DOHH2 (cell line): ENCODE measurements around the gene GPC4.

Source experiments
- H3F3A ChIP-seq: fragments of 200-600 bp; sonication (generic), shearing (Covaris generic); 2 replicates; pipeline ENCODE4 v1.6.0; 2016; ENCODE audit warnings: antibody characterized with exemption, mild to moderate bottlenecking; ENCODE audit not compliant: control insufficient read depth, insufficient read depth
- H3K27ac ChIP-seq: fragments of 200-600 bp; sonication (generic); 2 replicates; pipeline ENCODE4 v1.5.1; 2014; ENCODE audit warnings: low read depth, mild to moderate bottlenecking, low read length, moderate library complexity
- H3K27me3 ChIP-seq: fragments of 200-600 bp; sonication (generic); 2 replicates; pipeline ENCODE4 v1.6.1; 2014; ENCODE audit warnings: mild to moderate bottlenecking, low read length, mixed read lengths; ENCODE audit not compliant: control insufficient read depth
- H3K36me3 ChIP-seq: fragments of 200-600 bp; sonication (generic); 2 replicates; pipeline ENCODE4 v1.6.1; 2014; ENCODE audit warnings: mild to moderate bottlenecking, low read length, moderate library complexity, mixed read lengths; ENCODE audit not compliant: control insufficient read depth
- H3K4me1 ChIP-seq: fragments of 200-600 bp; sonication (generic); 2 replicates; pipeline ENCODE4 v1.6.1; 2014; ENCODE audit warnings: mild to moderate bottlenecking, low read length, mixed read lengths; ENCODE audit not compliant: control insufficient read depth
- H3K4me2 ChIP-seq: fragments of 200-600 bp; sonication (generic); 2 replicates; pipeline ENCODE4 v1.6.0; 2014; ENCODE audit warnings: mild to moderate bottlenecking, low read length, moderate library complexity
- H3K4me3 ChIP-seq: fragments of 200-600 bp; sonication (generic); 2 replicates; pipeline ENCODE4 v1.5.1; 2014; ENCODE audit warnings: mild to moderate bottlenecking, low read length, mixed read lengths
- H3K79me2 ChIP-seq: fragments of 200-600 bp; sonication (generic); 2 replicates; pipeline ENCODE4 v1.6.1; 2014; ENCODE audit warnings: mild to moderate bottlenecking, low read length, mixed read lengths; ENCODE audit not compliant: control insufficient read depth
- H3K9me2 ChIP-seq: fragments of 200-600 bp; sonication (generic); replicated peaks from 2 replicates; pipeline ENCODE4 v1.6.1; 2014; ENCODE audit warnings: mild to moderate bottlenecking, low read length, mixed read lengths; ENCODE audit not compliant: control insufficient read depth
- H3K9me3 ChIP-seq: fragments of 200-600 bp; sonication (generic); 2 replicates; pipeline ENCODE4 v1.6.1; 2014; ENCODE audit warnings: antibody characterized with exemption, low read length, mixed read lengths; ENCODE audit not compliant: control insufficient read depth, insufficient read depth
- H4K20me1 ChIP-seq: fragments of 200-600 bp; sonication (generic); 2 replicates; pipeline ENCODE4 v1.6.0; 2014; ENCODE audit warnings: low read depth, mild to moderate bottlenecking, antibody characterized with exemption, low read length, moderate library complexity; ENCODE audit not compliant: control insufficient read depth, insufficient read depth
- CTCF ChIP-seq: fragments of 200-600 bp; sonication (generic); IDR thresholded peaks from one replicate; pipeline ENCODE4 v1.5.1; 2014; ENCODE audit warnings: antibody characterized with exemption, mild to moderate bottlenecking, low read depth, low read length; ENCODE audit not compliant: poor library complexity, severe bottlenecking
- EZH2phosphoT487 ChIP-seq: fragments of 200-600 bp; sonication (generic); IDR thresholded peaks from 2 replicates; pipeline ENCODE4 v1.6.1; 2017; ENCODE audit warnings: borderline replicate concordance, mild to moderate bottlenecking, antibody characterized with exemption, low read length, moderate library complexity, mixed read lengths

GPC4 gene

GRCh38 chrX:133269168-133269567 is 146.1 kb downstream of the GPC4 start:
- no peaks in the 10 kb centered on the region for H3K9me2 ChIP-seq
- TF ChIP-seq EZH2phosphoT487 (no peak), CTCF (no peak)
- no peaks in the 10 kb centered on the region for H3K27me3 ChIP-seq
- H3K9me3 ChIP-seq = no peaks in the 10 kb centered on the region
- H3K79me2 ChIP-seq = no peaks in the 10 kb centered on the region
- no peaks in the 10 kb centered on the region for H3F3A ChIP-seq
- H3K27ac ChIP-seq = no peak overlapping the region
- no peak overlapping the region for H3K4me2 ChIP-seq
- no peak overlapping the region for H3K4me3 ChIP-seq
- no peaks in the 10 kb centered on the region for H3K36me3 ChIP-seq
- no peaks in the 10 kb centered on the region for H4K20me1 ChIP-seq
- H3K4me1 ChIP-seq = peaks cover 3% of the 10 kb centered on the region; the same call in 1 of the 2 replicates

GRCh38 chrX:133267621-133268020 is 147.7 kb downstream of the GPC4 start:
- Histone ChIP-seq H3K27me3 (no peaks in the 10 kb centered on the region), H3K4me2 (no peak overlapping the region), H3K4me1 (peaks cover 3% of the 10 kb centered on the region; the same call in 1 of the 2 replicates), H3K27ac (no peak overlapping the region), H3F3A (no peaks in the 10 kb centered on the region), H3K36me3 (no peaks in the 10 kb centered on the region), H3K9me3 (no peaks in the 10 kb centered on the region), H3K9me2 (no peaks in the 10 kb centered on the region), H3K4me3 (no peak overlapping the region), H4K20me1 (no peaks in the 10 kb centered on the region), H3K79me2 (no peaks in the 10 kb centered on the region)
- TF ChIP-seq EZH2phosphoT487 (no peak), CTCF (no peak)

GRCh38 chrX:133265331-133265730 is 150.0 kb downstream of the GPC4 start:
- Histone ChIP-seq H3K36me3 (no peaks in the 10 kb centered on the region), H3K79me2 (no peaks in the 10 kb centered on the region), H4K20me1 (no peaks in the 10 kb centered on the region), H3K27me3 (no peaks in the 10 kb centered on the region), H3K9me3 (no peaks in the 10 kb centered on the region), H3K4me3 (no peak overlapping the region), H3F3A (no peaks in the 10 kb centered on the region), H3K27ac (no peak overlapping the region), H3K9me2 (no peaks in the 10 kb centered on the region), H3K4me1 (peaks cover 3% of the 10 kb centered on the region; the same call in 1 of the 2 replicates), H3K4me2 (no peak overlapping the region)
- no peak for TF ChIP-seq CTCF
- TF ChIP-seq EZH2phosphoT487 = no peak

- peak overlapping the region; percentile 67 for H3K27ac ChIP-seq
Measured at GRCh38 chrX:133258481-133258880, 156.8 kb downstream of the GPC4 start.

More at GRCh38 chrX:133258481-133258880, 156.8 kb downstream of the GPC4 start:
- H3K9me3 ChIP-seq = no peaks in the 10 kb centered on the region
- no peak for TF ChIP-seq CTCF
- no peak for TF ChIP-seq EZH2phosphoT487
- H3K4me2 ChIP-seq = peak overlapping the region; percentile 54
- no peaks in the 10 kb centered on the region for H3K36me3 ChIP-seq
- H4K20me1 ChIP-seq = no peaks in the 10 kb centered on the region
- no peaks in the 10 kb centered on the region for H3K79me2 ChIP-seq
- H3K4me3 ChIP-seq = peak overlapping the region; percentile 39
- H3K27me3 ChIP-seq = no peaks in the 10 kb centered on the region
- H3K9me2 ChIP-seq = no peaks in the 10 kb centered on the region
- no peaks in the 10 kb centered on the region for H3F3A ChIP-seq
- peaks cover 54% of the 10 kb centered on the region for H3K4me1 ChIP-seq
